Stimulated activated CD4-positive, alpha-beta T cell treated with anti-CD3 and anti-CD28 coated beads, Interleukin-15, amount 100 ng/mL, for 1 hour (primary cell): ENCODE data around the gene UVRAG.

Experiments used
- DNase-seq, 2 donors: peaks; one replicate each; pipeline ENCODE4 v3.0.0-alpha.2; 2020; ENCODE audit warnings: low read depth in 1 of 2, low spot score in 1 of 2

The UVRAG gene

DNA sequence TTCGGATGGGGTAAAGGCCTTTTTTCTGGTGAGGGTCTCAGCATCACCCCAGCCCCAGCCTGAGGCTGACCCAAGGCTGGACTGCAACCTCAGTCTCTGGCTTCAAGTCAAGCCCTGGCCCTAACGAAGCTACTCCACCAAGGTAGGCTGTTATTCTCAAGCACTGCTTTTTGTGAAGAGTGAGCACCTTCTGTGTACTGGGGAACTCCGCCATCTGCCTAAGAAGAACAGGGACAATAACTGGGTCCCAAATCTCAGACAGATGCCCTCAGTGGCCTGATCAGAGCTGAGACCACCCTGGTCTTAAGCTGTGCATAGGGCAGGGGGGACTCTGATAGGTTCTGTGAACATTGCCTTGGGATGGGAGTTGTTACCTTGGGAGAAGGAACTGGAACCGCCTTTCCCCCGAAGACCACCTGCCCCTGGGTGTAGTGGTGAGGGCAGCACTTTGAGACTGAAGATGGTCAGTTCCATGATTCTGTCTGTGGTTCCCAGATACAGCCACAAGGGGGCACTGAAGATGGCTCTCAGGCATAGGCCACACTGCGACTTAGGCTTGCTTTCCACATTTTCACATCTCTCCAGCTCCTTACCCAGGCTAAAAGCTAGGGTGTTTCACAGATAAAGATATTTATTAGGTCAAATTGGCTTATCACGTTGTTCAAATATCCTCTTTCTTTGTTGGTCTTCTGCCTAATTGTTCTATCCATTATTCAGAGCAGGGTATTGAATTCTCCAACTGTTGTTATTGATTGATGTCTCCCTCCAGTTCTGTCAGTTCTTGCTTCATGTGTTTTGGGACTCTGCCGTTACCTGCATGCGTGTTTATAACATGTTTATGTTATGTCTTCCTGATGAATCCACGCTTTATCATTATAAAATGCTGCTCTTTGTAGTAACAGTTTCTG is 11.8 kb upstream of the UVRAG start:
- DNase-seq: peak; percentile 31 to 36

DNA sequence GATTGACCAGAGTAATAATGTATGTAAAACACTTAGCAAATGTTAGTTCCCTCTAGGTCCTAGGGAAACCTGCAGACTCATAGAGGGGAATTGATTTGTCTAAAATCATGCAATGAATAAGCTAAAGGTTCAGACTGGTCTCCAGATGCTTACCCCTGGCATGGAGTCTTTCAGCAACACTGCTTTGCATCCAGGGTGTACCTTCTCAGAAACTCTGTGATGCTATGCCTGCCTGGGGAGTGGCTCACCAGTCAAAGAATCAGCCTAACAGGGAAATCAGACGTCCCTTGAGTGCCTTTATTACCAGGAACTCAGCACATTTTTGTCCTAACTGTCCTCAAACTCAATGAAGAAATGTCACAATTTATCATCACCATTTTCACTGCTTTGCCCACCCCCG is 5.9 kb upstream of the UVRAG start:
- DNase-seq: no peak

DNA sequence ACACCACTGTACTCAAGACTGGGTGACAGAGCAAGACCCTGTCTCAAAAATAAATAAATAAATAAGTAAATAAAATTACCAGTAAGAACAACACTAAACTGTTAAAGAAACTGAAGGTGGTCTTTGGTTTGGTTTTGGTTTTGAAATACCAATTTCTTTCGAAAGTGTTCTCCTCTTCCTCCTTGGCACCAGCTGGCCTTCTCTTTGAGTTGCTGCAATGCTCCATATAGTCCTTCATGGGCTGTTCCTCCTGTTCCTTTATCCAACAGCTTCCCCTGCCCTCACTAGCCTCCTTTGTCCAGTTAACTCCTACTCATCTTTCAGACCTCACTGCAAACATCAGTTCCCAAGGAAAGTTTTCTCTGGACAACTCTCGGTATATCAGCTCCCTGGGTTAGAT is 5.0 kb upstream of the UVRAG start:
- DNase-seq: no peak

DNA sequence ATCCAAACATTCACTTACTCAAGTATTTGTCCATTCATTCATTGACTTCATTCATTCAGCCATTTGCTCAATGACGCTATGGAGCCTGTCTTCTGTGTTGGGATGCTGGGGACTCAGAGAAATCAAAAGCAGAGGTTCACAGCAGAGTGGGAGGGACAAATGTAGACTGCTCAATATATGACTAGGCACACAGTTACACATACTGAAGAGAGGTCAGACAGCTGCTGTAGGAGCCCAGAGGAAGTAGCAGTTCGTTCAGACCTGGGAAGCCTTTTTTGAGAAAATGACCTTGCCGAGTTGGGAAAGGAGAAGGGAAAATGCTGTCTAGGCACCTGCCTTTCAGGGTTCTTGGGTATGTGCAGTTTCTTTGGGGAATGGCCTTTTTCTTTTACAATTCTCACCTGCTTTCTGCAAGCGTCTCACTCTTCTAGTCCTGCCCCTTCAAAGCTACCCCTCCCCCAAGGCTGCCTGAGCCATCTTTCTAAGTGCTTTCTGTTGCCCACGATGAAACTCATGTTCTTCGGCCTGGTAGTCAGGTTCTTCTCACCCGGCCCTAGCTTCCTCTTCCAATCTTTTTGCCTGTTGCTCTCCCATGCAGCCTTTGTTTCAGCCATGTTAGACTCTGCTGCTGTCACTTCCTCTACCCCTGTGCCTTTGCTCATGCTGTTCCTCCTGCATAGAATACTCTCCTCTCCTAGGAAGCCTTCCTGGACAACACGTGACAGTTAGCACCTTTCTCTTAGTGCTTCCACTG is 4.2 kb upstream of the UVRAG start:
- DNase-seq: no peak

DNA sequence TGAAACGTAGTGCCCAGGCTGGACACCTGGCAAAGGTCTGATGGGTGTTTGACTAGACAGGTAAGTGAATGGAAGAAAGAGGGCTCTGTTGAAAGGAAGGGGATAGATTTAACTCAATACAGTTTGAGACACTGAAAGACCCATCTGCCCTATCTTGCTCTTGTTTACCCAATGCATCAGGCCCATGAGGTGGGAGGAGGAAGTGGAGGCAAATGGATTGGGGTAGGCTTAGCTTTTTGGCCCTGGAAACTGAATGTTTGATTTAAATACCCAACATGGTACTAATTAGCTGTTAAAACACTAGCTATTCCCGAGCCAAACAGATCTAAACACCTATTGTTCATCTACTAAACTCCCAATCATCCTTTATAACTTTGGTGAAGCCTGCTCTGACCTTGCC is 3.5 kb upstream of the UVRAG start:
- DNase-seq: no peak

DNA sequence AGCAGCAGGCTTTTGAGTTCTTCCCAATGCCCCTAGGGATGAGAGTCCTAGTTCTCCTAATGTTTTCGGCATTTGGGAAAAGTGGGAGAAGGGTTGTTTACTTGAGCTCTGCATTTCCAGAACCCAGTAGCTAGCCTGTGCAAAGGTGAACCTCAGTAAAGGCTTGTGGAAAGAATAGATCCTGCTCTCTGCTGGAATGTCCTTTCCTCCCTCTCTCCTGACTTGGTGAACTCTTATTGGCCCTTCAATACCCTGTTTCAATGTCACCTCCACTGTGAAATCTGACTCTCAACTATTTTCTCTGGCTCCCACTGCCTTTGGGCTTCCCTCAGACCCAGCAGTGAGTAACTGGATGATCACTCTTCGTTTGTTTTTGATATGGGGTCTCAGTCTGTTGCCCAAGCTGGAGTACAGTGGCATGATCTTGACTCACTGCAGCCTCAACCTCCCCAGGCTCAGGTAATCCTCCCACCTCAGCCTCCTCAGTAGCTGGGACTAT is 2.4 kb upstream of the UVRAG start:
- DNase-seq: no peak

DNA sequence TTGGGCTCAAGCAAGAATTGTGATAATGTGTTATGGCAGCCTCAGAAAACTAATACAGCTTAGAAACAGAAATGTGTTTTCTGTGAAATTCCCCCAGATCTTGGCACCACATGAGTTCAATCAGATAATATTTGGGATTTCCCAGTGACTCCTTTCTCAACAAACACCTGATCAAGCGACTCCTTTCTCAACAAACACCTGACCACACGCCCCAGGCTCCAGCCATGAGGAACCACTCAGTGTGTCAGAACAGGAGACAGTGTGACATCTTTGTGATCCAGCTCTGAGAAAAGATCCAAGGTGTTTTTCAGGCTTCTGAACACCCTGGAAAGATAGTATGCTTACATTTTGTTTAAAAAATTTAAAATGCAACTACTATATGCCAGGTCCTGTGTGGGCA is 1.9 kb upstream of the UVRAG start:
- no peak for DNase-seq

DNA sequence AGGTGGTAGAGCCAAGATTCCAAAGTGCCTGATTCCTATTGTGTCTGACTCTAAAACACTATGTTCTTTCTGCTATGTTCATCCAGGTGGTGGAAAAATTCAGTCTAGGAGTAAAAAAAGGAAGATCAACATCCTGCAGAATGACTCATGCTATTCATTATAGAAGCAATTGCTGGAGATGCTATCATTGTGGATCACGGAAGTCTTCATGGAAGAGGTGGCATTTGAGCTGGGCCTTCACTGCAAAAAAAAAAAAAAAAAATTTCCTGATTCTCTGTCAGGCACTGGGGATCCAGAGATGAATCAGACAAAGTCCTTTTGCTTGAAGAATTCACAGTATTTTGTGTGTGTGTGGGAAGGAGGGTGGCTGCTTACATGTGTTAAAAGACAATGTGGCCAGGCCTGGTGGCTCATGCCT is 1.4 kb upstream of the UVRAG start:
- DNase-seq: no peak

DNA sequence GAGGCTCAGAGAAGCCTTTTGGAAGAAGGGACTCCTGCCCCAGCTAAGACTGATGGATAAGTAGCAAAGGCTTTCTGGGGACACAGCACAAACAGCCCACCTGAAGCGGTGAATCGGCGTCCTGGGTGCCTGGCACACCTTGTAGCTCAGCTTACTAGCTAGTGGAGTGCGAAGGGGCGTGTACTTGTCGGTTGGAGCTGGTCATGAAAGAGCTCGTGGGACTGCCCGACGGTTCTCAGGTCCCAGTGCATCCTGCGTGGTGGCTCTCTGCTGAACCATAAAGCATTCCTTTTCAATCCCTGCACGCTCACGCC is 690 bp upstream of the UVRAG start:
- no peak for DNase-seq

DNA sequence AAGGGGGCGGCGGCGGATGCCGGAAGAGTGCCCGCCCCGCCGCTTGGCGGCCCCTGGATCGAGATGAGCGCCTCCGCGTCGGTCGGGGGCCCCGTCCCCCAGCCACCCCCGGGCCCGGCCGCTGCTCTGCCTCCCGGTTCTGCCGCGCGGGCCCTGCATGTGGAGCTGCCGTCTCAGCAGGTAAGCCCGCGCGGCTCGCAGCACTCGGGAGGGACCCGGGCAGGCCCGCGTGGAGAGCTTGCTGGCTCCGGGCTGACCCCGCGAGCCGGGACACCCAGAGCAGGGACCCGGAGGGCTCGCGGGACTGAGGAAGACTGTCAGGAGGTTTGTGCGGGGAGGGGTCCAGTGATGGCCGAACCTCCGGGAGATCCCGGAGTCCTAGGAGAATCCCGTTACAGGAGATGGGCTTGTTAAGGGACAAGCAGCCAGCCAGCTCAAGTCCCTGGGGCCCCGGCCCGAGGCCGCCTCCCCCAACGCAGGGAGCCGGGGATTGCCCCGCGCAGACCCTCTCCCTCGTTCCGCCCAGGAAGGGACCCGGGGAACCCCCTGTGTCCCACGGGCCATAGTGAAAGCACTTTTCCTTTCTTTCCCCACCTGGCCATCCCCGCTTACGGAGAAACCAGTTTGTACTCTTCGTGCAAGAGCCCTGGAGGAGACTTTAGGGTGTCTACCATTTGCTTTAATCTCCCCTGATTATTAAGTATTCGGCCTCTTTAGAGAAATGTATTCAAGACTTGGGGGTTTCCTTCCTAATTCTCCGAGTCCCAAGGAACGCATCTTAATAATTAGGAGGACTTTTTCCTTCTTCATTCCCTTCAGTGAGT is 547 bp downstream of the UVRAG start:
- DNase-seq: peak in 1 of 2 donors; percentile 20

DNA sequence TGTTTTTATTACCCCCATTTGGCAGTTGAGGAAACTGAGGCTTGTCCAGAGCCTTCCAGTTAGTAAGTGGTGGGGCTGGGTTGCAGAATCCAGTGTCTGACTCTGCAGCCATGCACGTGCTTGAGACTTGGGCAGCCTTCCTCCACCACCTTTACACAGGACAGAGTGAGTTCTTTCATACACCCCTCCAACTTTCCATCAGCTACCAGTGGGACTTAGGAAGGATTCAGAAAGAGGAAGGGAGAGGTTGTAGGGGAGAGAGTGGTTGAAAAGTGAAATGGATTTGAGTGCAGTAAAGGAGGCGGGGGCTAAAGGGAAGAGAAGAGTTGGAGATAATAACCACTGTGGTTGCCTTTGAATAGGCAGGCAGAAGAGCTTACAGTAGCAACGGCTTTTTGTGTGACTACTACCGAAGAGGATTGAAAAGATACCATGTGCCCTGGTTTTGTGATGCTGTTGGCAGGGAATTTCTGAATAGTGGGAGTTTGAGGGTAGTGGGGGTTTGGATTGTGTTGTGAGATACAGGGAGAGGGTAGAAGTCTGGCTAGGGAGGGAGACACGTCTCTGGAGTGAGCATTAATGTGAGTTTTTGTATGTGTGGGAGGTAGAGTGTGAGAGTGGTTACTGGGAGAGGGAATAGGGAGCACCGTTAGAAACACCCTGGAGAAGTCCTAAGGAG is 1.7 kb downstream of the UVRAG start:
- DNase-seq: no peak

DNA sequence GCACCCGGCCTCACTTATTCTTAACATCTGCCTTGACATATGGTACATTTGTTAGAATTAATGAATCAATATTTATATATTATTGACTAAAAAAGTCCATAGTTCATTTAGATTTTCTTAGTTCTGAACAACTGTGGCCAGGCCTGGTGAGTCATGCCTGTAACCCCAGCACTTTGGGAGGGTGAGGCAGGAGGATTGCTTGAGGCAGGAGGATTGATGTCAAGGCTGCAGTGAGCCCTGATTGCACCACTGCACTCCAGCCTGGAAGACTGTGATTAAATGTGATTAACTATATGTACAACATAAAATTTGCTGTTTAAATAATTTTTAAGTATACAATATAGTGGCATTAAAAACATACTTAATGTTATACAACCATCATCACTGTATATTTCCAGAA is 5.6 kb downstream of the UVRAG start:
- no peak for DNase-seq

DNA sequence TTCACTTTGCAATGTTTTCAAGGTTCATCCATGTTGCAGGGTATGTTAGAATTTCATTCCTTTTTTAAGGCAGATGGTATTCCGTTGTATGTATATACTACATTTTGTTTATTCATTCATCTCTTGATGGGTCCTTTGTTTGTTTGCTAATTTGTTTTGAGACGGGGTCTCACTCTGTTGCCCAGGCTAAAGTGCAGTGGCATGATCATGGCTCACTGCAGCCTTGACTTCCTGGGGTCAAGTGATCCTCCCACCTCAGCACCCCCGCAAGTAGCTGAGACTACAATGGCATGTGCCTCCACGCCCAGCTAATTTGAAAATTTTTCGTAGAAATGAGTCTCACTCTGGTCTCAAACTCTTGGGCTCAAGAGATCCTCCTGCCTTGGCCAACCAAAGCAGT is 6.2 kb downstream of the UVRAG start:
- no peak for DNase-seq

DNA sequence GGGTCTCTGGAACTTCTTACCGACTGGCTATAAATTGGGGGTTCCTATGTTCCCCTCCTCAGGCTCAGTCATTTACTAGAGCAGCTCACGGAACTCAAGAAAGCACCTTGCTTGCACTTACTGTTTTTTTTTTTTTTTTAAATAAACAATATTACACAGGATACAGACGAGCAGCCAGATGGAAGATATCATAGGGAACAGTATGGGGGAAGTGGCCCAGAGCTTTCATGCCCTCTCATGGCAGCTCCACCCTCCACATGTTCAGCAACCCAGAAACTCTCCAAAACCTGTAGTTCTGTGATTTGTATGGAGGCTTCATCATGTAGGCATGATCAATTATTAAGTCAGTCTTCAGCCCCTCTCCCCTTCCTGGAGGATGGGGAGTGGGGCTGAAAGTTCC is 7.5 kb downstream of the UVRAG start:
- DNase-seq: no peak

DNA sequence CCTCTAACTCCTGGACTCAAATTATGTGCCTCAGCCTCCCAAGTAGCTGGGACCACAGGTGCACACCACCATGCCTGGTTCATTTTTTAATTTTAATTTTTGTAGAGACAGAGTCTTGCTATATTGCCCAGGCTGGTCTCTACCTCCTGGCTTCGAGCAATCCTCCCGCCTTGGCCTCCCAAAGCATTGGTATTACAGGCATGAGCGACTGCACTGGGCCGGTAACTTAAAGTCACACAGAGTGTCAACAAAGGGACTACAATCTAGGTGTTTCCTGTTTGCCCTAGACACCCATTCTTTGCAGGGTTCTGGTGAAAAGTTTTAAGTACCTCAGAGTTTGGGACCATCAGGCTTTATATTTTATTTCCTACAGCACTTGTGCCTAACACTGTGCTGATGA is 8.4 kb downstream of the UVRAG start:
- DNase-seq: no peak

DNA sequence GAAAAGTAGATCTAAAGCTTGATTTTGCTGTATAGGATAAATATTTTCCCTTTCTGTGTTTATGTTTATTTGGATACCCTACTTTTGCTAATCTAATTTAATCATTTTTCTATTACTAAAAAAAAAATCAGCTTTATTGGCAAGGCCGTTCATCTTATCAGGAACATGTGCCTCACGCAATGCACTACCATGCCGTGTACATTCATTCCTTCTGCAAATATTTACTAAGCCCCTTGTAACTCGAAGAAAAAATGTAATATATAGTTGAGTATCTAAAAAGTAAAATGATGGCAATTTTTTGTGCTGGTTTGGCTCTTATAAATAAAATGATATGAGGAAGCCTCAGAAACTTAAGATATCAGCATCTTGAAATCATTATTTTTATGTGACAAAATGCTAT is 8.9 kb downstream of the UVRAG start:
- DNase-seq: no peak

DNA sequence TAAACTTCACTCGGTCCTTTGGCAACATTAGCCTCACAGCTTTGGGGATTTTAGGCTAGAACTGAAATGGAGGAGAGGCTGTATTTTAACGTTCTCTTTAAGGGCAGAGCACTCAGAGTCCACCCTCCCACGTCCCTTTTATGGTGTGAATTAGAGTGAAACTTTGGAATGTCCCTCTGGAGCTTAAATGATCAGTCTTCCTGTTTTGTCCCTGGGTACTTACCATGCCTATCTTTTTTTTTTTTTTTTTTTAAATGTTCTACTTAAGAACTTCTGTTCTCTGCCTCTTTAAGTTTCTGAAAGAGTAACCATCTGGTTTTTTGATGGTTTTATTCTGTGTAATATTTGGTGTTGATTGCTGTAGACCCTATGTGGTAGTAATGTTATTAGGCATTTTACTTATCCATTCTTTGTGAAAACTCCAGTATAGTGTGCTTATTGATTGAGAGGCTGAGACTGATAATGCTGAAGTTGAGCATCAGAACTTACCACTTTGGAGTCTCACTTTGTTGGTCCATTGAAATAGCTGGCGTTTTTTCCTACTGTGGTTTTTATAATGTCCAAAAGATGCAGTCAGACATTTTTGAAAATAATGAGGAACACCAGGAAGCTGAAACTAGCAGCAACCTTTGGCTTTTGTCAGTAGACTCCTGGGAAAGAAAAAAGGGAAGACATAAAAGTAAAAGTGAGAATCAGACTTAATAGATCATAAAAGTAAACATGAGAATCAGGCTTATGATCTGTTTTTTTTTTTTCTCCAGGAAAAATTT is 11.6 kb downstream of the UVRAG start:
- DNase-seq: no peak

DNA sequence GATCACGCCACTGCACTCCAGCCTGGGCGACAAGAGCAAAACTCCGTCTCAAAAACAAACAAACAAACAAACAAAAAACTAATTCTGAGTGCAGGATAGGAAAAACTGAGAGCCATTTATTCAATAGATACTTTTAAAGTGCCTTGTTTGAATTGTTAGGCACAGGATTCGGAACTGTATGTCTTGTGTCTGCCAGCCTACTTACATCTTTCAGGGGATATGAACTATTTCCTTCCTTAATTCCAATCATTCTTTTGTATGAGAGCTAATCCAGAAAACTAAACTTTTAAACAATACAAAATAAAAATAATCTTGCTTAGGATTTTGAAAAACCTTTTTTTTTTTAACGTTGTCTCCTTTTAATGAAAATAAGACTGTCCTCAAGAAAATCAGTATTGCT is 12.6 kb downstream of the UVRAG start:
- no peak for DNase-seq

DNA sequence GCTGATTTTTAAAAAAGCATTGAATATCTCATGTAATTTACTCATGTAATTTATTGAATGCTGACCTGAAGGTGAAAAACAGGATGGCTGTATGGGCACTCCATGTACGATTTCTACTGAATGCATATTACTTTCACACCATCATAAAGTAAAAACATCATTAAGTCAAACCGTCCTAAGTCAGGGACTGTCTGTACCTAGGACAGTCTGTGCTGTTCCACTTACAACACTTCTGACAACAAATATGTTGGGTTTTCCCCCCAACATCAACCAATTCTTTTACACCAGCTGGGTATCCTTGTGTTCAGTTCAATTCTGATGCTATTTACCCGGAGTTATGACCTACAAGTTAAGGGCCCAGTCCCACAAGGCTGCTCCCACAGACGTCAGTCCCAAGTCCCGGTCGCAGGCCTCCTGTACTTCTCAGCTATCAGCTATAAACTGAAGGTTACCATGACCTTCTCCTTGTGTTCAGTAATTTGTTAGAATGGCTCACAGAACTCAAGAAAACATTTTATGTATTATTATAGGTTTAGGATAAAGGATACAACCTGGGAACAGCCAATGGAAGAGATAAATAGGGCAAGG is 17.0 kb downstream of the UVRAG start:
- no peak for DNase-seq

DNA sequence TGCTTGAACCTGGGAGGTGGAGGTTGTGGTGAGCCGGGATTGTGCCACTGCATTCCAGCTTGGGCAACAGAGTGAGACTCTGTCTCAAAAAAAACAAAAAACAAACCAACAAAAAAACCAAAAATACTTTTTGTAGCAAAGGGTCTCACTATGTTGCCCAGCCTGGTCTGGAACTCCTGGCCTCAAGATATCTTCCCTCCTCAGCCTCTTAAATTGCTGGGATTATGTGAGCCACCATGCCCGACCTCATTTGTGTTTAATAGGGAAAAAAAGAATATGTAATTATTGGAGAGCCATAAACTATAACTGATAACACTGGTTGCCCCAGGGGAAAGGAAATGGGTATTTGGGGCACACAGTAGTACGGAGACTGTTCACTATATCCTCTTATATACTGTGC is 19.7 kb downstream of the UVRAG start:
- no peak for DNase-seq
